SK-N-SH treated with all-trans-retinoic acid at 6 μM for 48 hours (cell line): ENCODE measurements around the gene DRGX.

Experiments used
- ATAC-seq: fragments of 200-7000 bp; cut with Tn5 transposase; 3 replicates; pipeline ENCODE4 v1.9.1; 2020; ENCODE audit warnings: mild to moderate bottlenecking, moderate library complexity
- CREB5 ChIP-seq: fragments of 250-450 bp; sonication (Bioruptor Pico); IDR thresholded peaks from 2 replicates; pipeline ENCODE4 v1.5.1; 2020; ENCODE audit warnings: low read depth, mild to moderate bottlenecking, moderate library complexity
- CSRNP3 ChIP-seq: fragments of 250-450 bp; sonication (Bioruptor Pico); IDR thresholded peaks from 2 replicates; pipeline ENCODE4 v1.5.1; 2021; ENCODE audit warnings: mild to moderate bottlenecking, moderate library complexity
- GLIS3 ChIP-seq: fragments of 250-450 bp; sonication (Bioruptor Pico); IDR thresholded peaks from 2 replicates; pipeline ENCODE4 v1.5.0; 2020; ENCODE audit warnings: mild to moderate bottlenecking, moderate library complexity
- ISL1 ChIP-seq: fragments of 250-450 bp; sonication (Bioruptor Pico); IDR thresholded peaks from 2 replicates; pipeline ENCODE4 v2.1.2; 2022; ENCODE audit warnings: mild to moderate bottlenecking, moderate library complexity
- OSR1 ChIP-seq: fragments of 250-450 bp; sonication (Bioruptor Pico); IDR thresholded peaks from 2 replicates; pipeline ENCODE4 v1.8.0; 2022; ENCODE audit warnings: moderate library complexity, mild to moderate bottlenecking, inconsistent platforms
- PATZ1 ChIP-seq: fragments of 250-450 bp; sonication (Bioruptor Pico); IDR thresholded peaks from 2 replicates; pipeline ENCODE4 v1.8.0; 2020; ENCODE audit warnings: mild to moderate bottlenecking, moderate library complexity, borderline replicate concordance
- POU6F1 ChIP-seq: fragments of 250-450 bp; sonication (Bioruptor Pico); IDR thresholded peaks from 2 replicates; pipeline ENCODE4 v1.8.0; 2021; ENCODE audit warnings: low read depth, mild to moderate bottlenecking, moderate library complexity, borderline replicate concordance
- PPARA ChIP-seq: fragments of 250-450 bp; sonication (Bioruptor Pico); IDR thresholded peaks from 2 replicates; pipeline ENCODE4 v1.5.0; 2020; ENCODE audit warnings: mild to moderate bottlenecking, borderline replicate concordance
- RARB ChIP-seq: fragments of 250-450 bp; sonication (Bioruptor Pico); IDR thresholded peaks from 2 replicates; pipeline ENCODE4 v1.8.0; 2021; ENCODE audit warnings: mild to moderate bottlenecking, moderate library complexity
- SNAI2 ChIP-seq: fragments of 250-450 bp; sonication (Bioruptor Pico); IDR thresholded peaks from 2 replicates; pipeline ENCODE4 v1.5.0; 2020; ENCODE audit warnings: mild to moderate bottlenecking, moderate library complexity
- TCF4 ChIP-seq: fragments of 250-450 bp; sonication (Bioruptor Pico); IDR thresholded peaks from 2 replicates; pipeline ENCODE4 v1.8.0; 2021; ENCODE audit warnings: mild to moderate bottlenecking, moderate library complexity, borderline replicate concordance
- TOX ChIP-seq: fragments of 250-450 bp; sonication (Bioruptor Pico); IDR thresholded peaks from 2 replicates; pipeline ENCODE4 v1.8.0; 2021; ENCODE audit warnings: mild to moderate bottlenecking, moderate library complexity, borderline replicate concordance
- TSHZ2 ChIP-seq: fragments of 250-450 bp; sonication (Bioruptor Pico); IDR thresholded peaks from 2 replicates; pipeline ENCODE4 v1.5.0; 2020; ENCODE audit warnings: mild to moderate bottlenecking, moderate library complexity
- ZC3H10 ChIP-seq: fragments of 250-450 bp; sonication (Bioruptor Pico); IDR thresholded peaks from 2 replicates; pipeline ENCODE4 v1.5.1; 2021; ENCODE audit warnings: mild to moderate bottlenecking, moderate library complexity
- ZFP3 ChIP-seq: fragments of 250-450 bp; sonication (Bioruptor Pico); IDR thresholded peaks from 2 replicates; pipeline ENCODE4 v1.5.0; 2020; ENCODE audit warnings: mild to moderate bottlenecking, moderate library complexity
- ZFP30 ChIP-seq: fragments of 450-650 bp; formaldehyde crosslinking; IDR thresholded peaks from 2 replicates; pipeline ENCODE4 v1.5.0; 2022; ENCODE audit warnings: mild to moderate bottlenecking, moderate library complexity
- ZNF565 ChIP-seq: fragments of 450-650 bp; formaldehyde crosslinking; conservative IDR thresholded peaks from 2 replicates; pipeline ENCODE4 v1.5.0; 2020; ENCODE audit warnings: low read depth, mild to moderate bottlenecking, moderate library complexity
- ZNF70 ChIP-seq: fragments of 450-650 bp; formaldehyde crosslinking; IDR thresholded peaks from 2 replicates; pipeline ENCODE4 v1.5.0; 2020; ENCODE audit warnings: mild to moderate bottlenecking, moderate library complexity
- ZNF8 ChIP-seq: fragments of 450-650 bp; formaldehyde crosslinking; IDR thresholded peaks from 2 replicates; pipeline ENCODE4 v1.5.0; 2020; ENCODE audit warnings: mild to moderate bottlenecking, moderate library complexity

DRGX gene

GRCh38 chr10:49385939-49386922 lies 9.7 kb downstream of the DRGX start (continued):
- TF ChIP-seq CREB5 (CRISPR knock-in tag): no peak

GRCh38 chr10:49384268-49384953 lies 11.5 kb downstream of the DRGX start:
- TF ChIP-seq ISL1 (CRISPR knock-in tag) (no peak), SNAI2 (CRISPR knock-in tag) (no peak), ZFP3 (no peak), TCF4 (CRISPR knock-in tag) (no peak), GLIS3 (CRISPR knock-in tag) (no peak), PPARA (no peak), TSHZ2 (CRISPR knock-in tag) (no peak), OSR1 (CRISPR knock-in tag) (no peak), POU6F1 (CRISPR knock-in tag) (no peak), TOX (CRISPR knock-in tag) (no peak), ZNF565 (CRISPR knock-in tag) (no peak), RARB (CRISPR knock-in tag) (no peak), ZNF8 (CRISPR knock-in tag) (no peak), ZC3H10 (CRISPR knock-in tag) (no peak), CSRNP3 (CRISPR knock-in tag) (no peak), ZNF70 (CRISPR knock-in tag) (no peak), ZFP30 (CRISPR knock-in tag) (no peak)
- ATAC-seq: no peak

- no peak for ATAC-seq
- TF ChIP-seq PATZ1 (CRISPR knock-in tag) (no peak), TCF4 (CRISPR knock-in tag) (no peak), CREB5 (CRISPR knock-in tag) (no peak)
These were observed 12.0 kb downstream of the DRGX start for GRCh38 chr10:49383853-49384252.
